Aorta (tissue), 5 donors: ENCODE measurements around the gene DPP10. TPM values are rescaled to one million over a fixed set of nuclear protein-coding genes. Genes with fewer than 3 reads are reported as not detected.

ENCODE experiments used
- ATAC-seq: fragments of 200-7000 bp; cut with Tn5 transposase; one replicate; pipeline ENCODE4 v1.9.1; 2022; ENCODE audit warnings: moderate library complexity; ENCODE audit not compliant: low FRiP score
- DNase-seq, 2 donors: peaks; one replicate each; pipeline ENCODE4 v3.0.0-alpha.2; 2020
- H3K27ac ChIP-seq, 2 donors: one replicate each; pipeline ENCODE4 v1.5.1; 2013; ENCODE audit warnings: low read length in 2 of 2, mild to moderate bottlenecking in 2 of 2, moderate library complexity in 2 of 2, control low read depth in 1 of 2, inconsistent platforms in 1 of 2, low read depth in 1 of 2
- H3K27me3 ChIP-seq, 2 donors: one replicate each; pipeline ENCODE4 v1.6.1; 2013; ENCODE audit warnings: control low read depth in 1 of 2, low read length in 1 of 2, mild to moderate bottlenecking in 1 of 2, moderate library complexity in 1 of 2; ENCODE audit not compliant: insufficient read depth in 2 of 2, control insufficient read depth in 1 of 2
- H3K36me3 ChIP-seq, 2 donors: one replicate each; pipeline ENCODE4 v1.6.1; 2013; ENCODE audit warnings: control low read depth in 1 of 2, low read length in 1 of 2, mild to moderate bottlenecking in 1 of 2; ENCODE audit not compliant: insufficient read depth in 2 of 2, control insufficient read depth in 1 of 2
- H3K4me1 ChIP-seq, 2 donors: one replicate each; pipeline ENCODE4 v1.6.1; 2013; ENCODE audit warnings: low read length in 2 of 2, control low read depth in 1 of 2, mild to moderate bottlenecking in 1 of 2, moderate library complexity in 1 of 2; ENCODE audit not compliant: insufficient read depth in 2 of 2, control insufficient read depth in 1 of 2
- H3K4me3 ChIP-seq, 2 donors: one replicate each; pipeline ENCODE4 v1.5.1; 2013; ENCODE audit warnings: low read length in 2 of 2, control low read depth in 1 of 2, mild to moderate bottlenecking in 1 of 2
- H3K9me3 ChIP-seq: one replicate; pipeline ENCODE4 v1.6.1; 2013; ENCODE audit warnings: mild to moderate bottlenecking, low read length; ENCODE audit not compliant: control insufficient read depth
- WGBS, 2 donors: extraction: QIAGEN DNeasy Blood & Tissue Kit; methylation state at CpG; one replicate each; pipeline ENCODE4 v1.1.7; 2013; 5-methylcytosine and 5-hydroxymethylcytosine counted together
- intact Hi-C, 2 donors: fragments of 100-400 bp; cut with DNase I; formaldehyde crosslinking; loops; one replicate each; pipeline versions ENCODE4 v1.14.2 to v1.15.0; 2022
- polyA plus RNA-seq, 2 donors: library from polyadenylated mRNA; stranded (reverse); fragments of 200-250 nt; gene quantifications; one replicate each; pipeline ENCODE4 v1.2.3, GENCODE V29; 2013
- total RNA-seq, 2 donors: library from RNA; stranded (reverse); fragmentation: NEBNext Ultra II Directional; extraction: Animal tissue kit (Norgen Biotek cat#: 25700); gene quantifications; one replicate each; pipeline ENCODE4 v1.2.1, GENCODE V29; 2021
- donor health status: healthy with polysubstance abuse.
- donor health status: Bipolar disorder and iron deficiency.
- donor health status: DM: no; HTN: no; CAD: no.
- donor health status: DM: no; HTN: no; CAD: no.
- donor health status: DM: yes; HTN: yes; CAD: no.

The DPP10 gene
- total and polyA plus RNA-seq, 4 donors = 0.13 TPM; not detected in 3

- WGBS, 2 donors = 87 to 91% methylated on average over 3 of the region's 3 CpGs
- intact Hi-C loops = loop anchor here (10.0 kb wide), 3 partner anchors 122 to 792 kb away; partner anchors contain the start of gene SLC35F5 (in 1 of the 2)
- Histone ChIP-seq H3K9me3 (no peaks in the 10 kb centered on the region), H3K36me3 (no peaks in the 10 kb centered on the region), H3K27me3 (no peaks in the 10 kb centered on the region), H3K27ac (no peak overlapping the region), H3K4me3 (no peak overlapping the region), H3K4me1 (no peaks in the 10 kb centered on the region)
- no peak for ATAC-seq
- no peak for DNase-seq
Observed at GRCh38 chr2:114546531-114546930, 104.1 kb downstream of the DPP10 start.

DNA sequence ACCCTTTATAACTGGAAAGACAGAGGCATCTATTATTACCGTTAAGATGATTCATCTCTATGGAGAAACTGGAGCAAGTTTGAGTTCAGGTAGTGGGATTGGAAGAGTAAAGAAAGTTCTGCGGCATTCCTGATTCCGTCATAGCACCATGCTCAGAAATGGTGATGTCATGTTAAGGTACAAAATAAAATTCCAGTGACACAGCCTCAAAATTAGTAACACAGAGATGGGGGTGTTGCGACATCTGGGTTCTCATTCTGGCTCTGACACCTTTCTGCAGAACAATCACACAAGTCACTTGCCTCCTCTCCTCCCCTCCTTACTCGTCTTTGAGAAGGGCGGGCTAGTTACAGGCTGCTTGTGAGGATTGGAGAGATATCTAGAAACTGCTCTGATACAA is 105.7 kb downstream of the DPP10 start:
- H3K36me3 ChIP-seq = no peaks in the 10 kb centered on the region
- no peak overlapping the region for H3K4me3 ChIP-seq
- no peaks in the 10 kb centered on the region for H3K9me3 ChIP-seq
- WGBS, 2 donors = 87 to 90% methylated on average over 6 of the region's 6 CpGs
- no peak for DNase-seq
- ATAC-seq = no peak
- no peaks in the 10 kb centered on the region for H3K27me3 ChIP-seq
- H3K27ac ChIP-seq = no peak overlapping the region
- H3K4me1 ChIP-seq = no peaks in the 10 kb centered on the region
- intact Hi-C loops = loop anchor here (10.0 kb wide), 3 partner anchors 123 to 793 kb away; partner anchors contain the start of gene SLC35F5 (in 1 of the 2)

DNA sequence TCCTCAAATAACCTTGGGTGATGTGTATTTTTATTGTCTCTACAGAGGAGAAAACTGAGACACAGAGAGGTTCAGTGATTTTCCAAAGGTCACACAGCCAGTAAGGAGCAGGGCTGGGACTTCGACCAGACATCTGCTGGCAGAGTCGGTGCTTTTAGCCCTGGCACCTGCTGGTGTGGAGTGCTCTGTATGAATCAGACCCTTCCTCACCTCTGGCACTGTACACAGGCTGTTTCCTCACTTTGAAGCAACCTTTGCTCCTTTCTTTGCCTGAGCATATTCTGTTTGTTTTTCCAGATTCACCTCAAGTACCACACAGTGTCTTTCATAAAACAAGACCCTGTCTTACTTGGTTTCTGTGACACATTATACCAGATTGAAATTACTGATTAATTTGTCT is 107.9 kb downstream of the DPP10 start:
- ATAC-seq (no peak), DNase-seq (no peak)
- Histone ChIP-seq H3K4me1 (no peaks in the 10 kb centered on the region), H3K27ac (no peak overlapping the region), H3K4me3 (no peak overlapping the region), H3K36me3 (no peaks in the 10 kb centered on the region), H3K9me3 (no peaks in the 10 kb centered on the region), H3K27me3 (no peaks in the 10 kb centered on the region)
- intact Hi-C loops = loop anchor here (5.0 kb wide), 2 partner anchors 338 to 573 kb away; no protein-coding TSS in a partner anchor
- 73 to 78% methylated on average over 2 of the region's 2 CpGs for WGBS, 2 donors

- DNase-seq (peak in 1 of 2 donors; percentile 61), ATAC-seq (peak; percentile 75)
- Histone ChIP-seq H3K4me1 (no peaks in the 10 kb centered on the region), H3K4me3 (no peak overlapping the region), H3K9me3 (no peaks in the 10 kb centered on the region), H3K36me3 (no peaks in the 10 kb centered on the region), H3K27me3 (no peaks in the 10 kb centered on the region), H3K27ac (no peak overlapping the region)
- 36 to 45% methylated on average over 5 of the region's 5 CpGs for WGBS, 2 donors
- intact Hi-C loops = loop anchor here (5.0 kb wide), 2 partner anchors 339 to 574 kb away; no protein-coding TSS in a partner anchor
Observed at GRCh38 chr2:114550895-114551793, 108.7 kb downstream of the DPP10 start.

DNA sequence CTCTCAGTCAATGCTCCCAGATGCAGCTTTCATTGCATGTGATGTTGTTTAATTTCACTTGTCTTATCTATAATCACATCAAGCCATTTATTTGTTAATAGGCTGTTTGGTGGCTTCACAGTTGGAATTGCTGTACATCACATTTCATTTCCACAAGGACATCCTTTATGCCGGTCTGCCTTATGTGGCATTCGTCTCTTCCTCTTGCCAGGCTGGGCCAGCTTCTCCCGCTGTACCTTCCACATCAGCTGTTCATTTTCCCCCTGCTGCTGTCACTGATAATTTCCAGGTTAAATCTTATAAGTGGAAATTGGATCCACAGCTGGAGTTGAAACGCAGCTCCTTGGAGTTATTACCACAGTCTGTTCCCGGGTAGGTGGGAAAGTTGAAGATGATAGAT is 110.6 kb downstream of the DPP10 start:
- WGBS, 2 donors = 64 to 67% methylated on average over 5 of the region's 5 CpGs
- intact Hi-C loops = loop anchor here (5.0 kb wide), 2 partner anchors 341 to 576 kb away; no protein-coding TSS in a partner anchor
- H3K27ac ChIP-seq = no peak overlapping the region
- ATAC-seq (no peak), DNase-seq (no peak)
- H3K9me3 ChIP-seq = no peaks in the 10 kb centered on the region
- H3K4me3 ChIP-seq = no peak overlapping the region
- H3K36me3 ChIP-seq = no peaks in the 10 kb centered on the region
- H3K27me3 ChIP-seq = no peaks in the 10 kb centered on the region
- H3K4me1 ChIP-seq = no peaks in the 10 kb centered on the region

DNA sequence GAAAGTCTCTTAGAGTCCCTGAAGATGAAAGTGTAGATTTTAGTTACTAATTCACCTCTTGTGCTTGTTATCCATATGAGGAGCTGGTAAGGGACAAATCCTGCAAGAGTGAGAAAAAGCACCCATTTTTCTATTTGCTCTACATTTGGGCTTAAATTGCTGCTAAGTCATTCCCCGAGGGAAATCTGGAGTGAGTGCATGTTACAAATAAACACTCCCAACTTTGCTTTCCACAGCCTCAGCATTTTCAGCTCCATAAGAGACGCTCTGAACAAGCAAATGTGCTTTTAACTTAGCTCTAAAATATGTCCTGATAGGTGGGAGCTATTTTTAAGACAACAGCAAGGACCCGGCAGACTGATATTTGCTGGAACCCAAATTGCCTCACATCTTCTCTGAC is 126.7 kb downstream of the DPP10 start:
- Histone ChIP-seq H3K36me3 (no peaks in the 10 kb centered on the region), H3K4me3 (no peak overlapping the region), H3K27ac (no peak overlapping the region), H3K9me3 (no peaks in the 10 kb centered on the region), H3K4me1 (peaks cover 0 to 5% of the 10 kb centered on the region in 2 donors), H3K27me3 (no peaks in the 10 kb centered on the region)
- ATAC-seq = no peak
- 10 to 12% methylated on average over 3 of the region's 3 CpGs for WGBS, 2 donors
- intact Hi-C loops = no loop called here
- DNase-seq = no peak

GRCh38 chr2:114577657-114578056 is 135.2 kb downstream of the DPP10 start:
- ATAC-seq (no peak), DNase-seq (no peak)
- no peak overlapping the region for H3K4me3 ChIP-seq
- WGBS, 2 donors = 91 to 95% methylated on average over 2 of the region's 2 CpGs
- no peaks in the 10 kb centered on the region for H3K9me3 ChIP-seq
- peaks cover 0 to 2% of the 10 kb centered on the region in 2 donors for H3K4me1 ChIP-seq
- intact Hi-C loops = no loop called here
- no peaks in the 10 kb centered on the region for H3K27me3 ChIP-seq
- no peak overlapping the region for H3K27ac ChIP-seq
- no peaks in the 10 kb centered on the region for H3K36me3 ChIP-seq

GRCh38 chr2:114579542-114579941 is 137.1 kb downstream of the DPP10 start:
- no peak for DNase-seq
- Histone ChIP-seq H3K9me3 (no peaks in the 10 kb centered on the region), H3K4me1 (peaks cover 0 to 2% of the 10 kb centered on the region in 2 donors), H3K36me3 (no peaks in the 10 kb centered on the region), H3K27ac (peak overlapping the region; percentile 71 to 89), H3K4me3 (no peak overlapping the region), H3K27me3 (no peaks in the 10 kb centered on the region)
- WGBS, 2 donors = 0 to 1% methylated on average over 3 of the region's 3 CpGs
- intact Hi-C loops = no loop called here
- no peak for ATAC-seq

GRCh38 chr2:114580691-114581090 is 138.2 kb downstream of the DPP10 start:
- Histone ChIP-seq H3K36me3 (no peaks in the 10 kb centered on the region), H3K9me3 (no peaks in the 10 kb centered on the region), H3K4me3 (no peak overlapping the region), H3K27ac (peak overlapping the region in 1 of 2 donors; percentile 67), H3K27me3 (no peaks in the 10 kb centered on the region), H3K4me1 (peaks cover 0 to 2% of the 10 kb centered on the region in 2 donors)
- DNase-seq (no peak), ATAC-seq (no peak)
- intact Hi-C loops = no loop called here
- WGBS, 2 donors = 33 to 34% methylated on average over 6 of the region's 6 CpGs
